Gastrocnemius medialis (tissue), 4 donors: ENCODE measurements around the gene RABL6.

Experiments used
- POLR2A ChIP-seq, 2 donors: fragments of 450-650 bp; IDR thresholded peaks; one replicate each; pipeline ENCODE4 v1.6.1; 2017; ENCODE audit warnings: antibody characterized with exemption in 2 of 2, mild to moderate bottlenecking in 2 of 2, moderate library complexity in 2 of 2
- TF ChIP-seq, protein P1 (sequence below), 5 experiments: fragments of 450-650 bp in 3 of 5; fragments of 200-600 bp in 2 of 5; sonication (generic) in 2 of 5; IDR thresholded peaks in 4 of 5; conservative IDR thresholded peaks in 1 of 5; 1 replicate in 4 of 5; 2 replicates in 1 of 5; pipeline ENCODE4 v1.5.1; 2016 to 2019; ENCODE audit warnings: antibody characterized with exemption in 5 of 5, mild to moderate bottlenecking in 3 of 5, moderate library complexity in 3 of 5

- TF ChIP-seq, protein P1, sequence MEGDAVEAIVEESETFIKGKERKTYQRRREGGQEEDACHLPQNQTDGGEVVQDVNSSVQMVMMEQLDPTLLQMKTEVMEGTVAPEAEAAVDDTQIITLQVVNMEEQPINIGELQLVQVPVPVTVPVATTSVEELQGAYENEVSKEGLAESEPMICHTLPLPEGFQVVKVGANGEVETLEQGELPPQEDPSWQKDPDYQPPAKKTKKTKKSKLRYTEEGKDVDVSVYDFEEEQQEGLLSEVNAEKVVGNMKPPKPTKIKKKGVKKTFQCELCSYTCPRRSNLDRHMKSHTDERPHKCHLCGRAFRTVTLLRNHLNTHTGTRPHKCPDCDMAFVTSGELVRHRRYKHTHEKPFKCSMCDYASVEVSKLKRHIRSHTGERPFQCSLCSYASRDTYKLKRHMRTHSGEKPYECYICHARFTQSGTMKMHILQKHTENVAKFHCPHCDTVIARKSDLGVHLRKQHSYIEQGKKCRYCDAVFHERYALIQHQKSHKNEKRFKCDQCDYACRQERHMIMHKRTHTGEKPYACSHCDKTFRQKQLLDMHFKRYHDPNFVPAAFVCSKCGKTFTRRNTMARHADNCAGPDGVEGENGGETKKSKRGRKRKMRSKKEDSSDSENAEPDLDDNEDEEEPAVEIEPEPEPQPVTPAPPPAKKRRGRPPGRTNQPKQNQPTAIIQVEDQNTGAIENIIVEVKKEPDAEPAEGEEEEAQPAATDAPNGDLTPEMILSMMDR (IDR thresholded peaks at IDR 0.05 in 4 of 5, conservative IDR thresholded peaks at IDR 0.05 in 1 of 5) = no peak
- TF ChIP-seq POLR2A (IDR thresholded peaks at IDR 0.05) = no peak
Observed at GRCh38 chr9:136831002-136831719, 23.4 kb downstream of the RABL6 start.
